HG03139 (cell line): ENCODE measurements around the gene PTPRD.
A peak's percentile ranks its signal among the peaks of the same experiment; 100 is the strongest.

Experiments
- ATAC-seq: cut with Tn5 transposase; IDR thresholded peaks from one replicate; pipeline ENCODE4 v1.9.1; 2021; ENCODE audit not compliant: unreplicated experiment

PTPRD gene

GRCh38 chr9:10208691-10209069 is 404.1 kb downstream of the PTPRD start:
- no peak for ATAC-seq

GRCh38 chr9:10204276-10204675 is 408.5 kb downstream of the PTPRD start:
- no peak for ATAC-seq

GRCh38 chr9:10173561-10173960 is 439.2 kb downstream of the PTPRD start:
- no peak for ATAC-seq

GRCh38 chr9:10172476-10172875 is 440.3 kb downstream of the PTPRD start:
- ATAC-seq: no peak

GRCh38 chr9:10168241-10168640 is 444.6 kb downstream of the PTPRD start:
- ATAC-seq: no peak

GRCh38 chr9:10148796-10149195 is 464.0 kb downstream of the PTPRD start:
- ATAC-seq: no peak

- ATAC-seq: no peak
Observed at GRCh38 chr9:10146517-10147331, 466.1 kb downstream of the PTPRD start.

GRCh38 chr9:10144355-10144754 is 468.4 kb downstream of the PTPRD start:
- no peak for ATAC-seq

- ATAC-seq: no peak
Observed at GRCh38 chr9:10135553-10135952, 477.2 kb downstream of the PTPRD start.

- no peak for ATAC-seq
Observed at GRCh38 chr9:10134266-10134665, 478.5 kb downstream of the PTPRD start.

- ATAC-seq: no peak
Observed at GRCh38 chr9:10130061-10130675, 482.6 kb downstream of the PTPRD start.

GRCh38 chr9:10127867-10128266 is 484.9 kb downstream of the PTPRD start:
- no peak for ATAC-seq

GRCh38 chr9:10112798-10113197 is 500.0 kb downstream of the PTPRD start:
- no peak for ATAC-seq

- no peak for ATAC-seq
Observed at GRCh38 chr9:10112070-10112469, 500.7 kb downstream of the PTPRD start.

GRCh38 chr9:10108815-10109214 is 504.0 kb downstream of the PTPRD start:
- no peak for ATAC-seq

- ATAC-seq: no peak
Observed at GRCh38 chr9:10104774-10105173, 508.0 kb downstream of the PTPRD start.

- ATAC-seq: no peak
Observed at GRCh38 chr9:10095208-10095607, 517.6 kb downstream of the PTPRD start.

GRCh38 chr9:10094563-10094962 is 518.2 kb downstream of the PTPRD start:
- ATAC-seq: no peak

- ATAC-seq: no peak
Observed at GRCh38 chr9:10080012-10080411, 532.8 kb downstream of the PTPRD start.

GRCh38 chr9:10079284-10079964 is 533.4 kb downstream of the PTPRD start:
- ATAC-seq: peak; percentile 48

- ATAC-seq: no peak
Observed at GRCh38 chr9:10071579-10071978, 541.2 kb downstream of the PTPRD start.
